IPS-20b (cell line): ENCODE data around the gene GP1BA.

Experiments
- H3K27ac ChIP-seq: one replicate; pipeline ENCODE4 v1.5.1; 2013; ENCODE audit warnings: low read length
- H3K27me3 ChIP-seq: 2 replicates; pipeline ENCODE4 v1.6.1; 2013; ENCODE audit warnings: mild to moderate bottlenecking, low read length, inconsistent platforms; ENCODE audit not compliant: insufficient read depth
- H3K36me3 ChIP-seq: 2 replicates; pipeline ENCODE4 v1.6.1; 2013; ENCODE audit warnings: low read depth, mild to moderate bottlenecking, inconsistent platforms, low read length, moderate library complexity; ENCODE audit not compliant: insufficient read depth
- H3K4me1 ChIP-seq: 2 replicates; pipeline ENCODE4 v1.6.1; 2013; ENCODE audit warnings: mild to moderate bottlenecking, control low read depth, inconsistent platforms, low read length, moderate library complexity; ENCODE audit not compliant: insufficient read depth
- H3K4me3 ChIP-seq: 2 replicates; pipeline ENCODE4 v1.5.1; 2013; ENCODE audit warnings: mild to moderate bottlenecking, low read length, inconsistent platforms
- H3K9ac ChIP-seq: 2 replicates; pipeline ENCODE4 v1.6.1; 2013; ENCODE audit warnings: low read depth, mild to moderate bottlenecking, inconsistent platforms, low read length, moderate library complexity
- H3K9me3 ChIP-seq: 2 replicates; pipeline ENCODE4 v1.6.1; 2013; ENCODE audit warnings: mild to moderate bottlenecking, low read depth, low read length, inconsistent platforms; ENCODE audit not compliant: insufficient read depth

The GP1BA gene

DNA sequence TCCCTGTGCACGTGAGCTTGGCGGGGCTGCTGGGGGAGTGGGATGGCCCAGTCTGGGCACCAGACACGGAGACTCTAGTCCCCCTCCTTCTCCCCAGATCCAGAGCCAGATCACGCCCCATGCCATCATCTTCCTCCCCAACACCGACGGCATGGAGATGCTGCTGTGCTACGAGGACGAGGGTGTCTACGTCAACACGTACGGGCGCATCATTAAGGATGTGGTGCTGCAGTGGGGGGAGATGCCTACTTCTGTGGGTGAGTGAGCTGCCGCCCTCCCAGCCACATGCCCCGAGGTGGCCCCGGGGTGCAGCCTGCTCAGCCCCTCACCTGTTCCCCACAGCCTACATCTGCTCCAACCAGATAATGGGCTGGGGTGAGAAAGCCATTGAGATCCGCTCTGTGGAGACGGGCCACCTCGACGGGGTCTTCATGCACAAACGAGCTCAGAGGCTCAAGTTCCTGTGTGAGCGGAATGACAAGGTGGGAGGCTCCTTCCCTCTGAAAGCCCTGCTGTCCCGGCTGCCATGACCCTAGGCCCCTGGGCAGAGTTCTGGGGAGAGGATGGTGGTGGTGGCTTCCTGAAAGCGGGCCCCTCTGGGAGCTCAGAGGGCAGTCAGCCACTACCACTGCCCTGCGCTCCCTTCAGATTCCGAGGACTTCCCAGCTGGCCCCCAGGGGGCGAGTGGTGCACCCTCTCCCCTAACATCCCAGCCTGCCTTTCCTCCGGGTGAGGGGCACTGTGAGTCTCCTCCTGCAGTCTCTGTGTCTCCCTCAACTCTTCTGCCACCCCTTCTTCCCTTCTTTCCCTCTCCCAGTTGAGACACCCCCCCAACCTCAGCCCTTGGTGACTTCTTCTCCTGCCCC is 35.5 kb upstream of the GP1BA start:
- no peaks in the 10 kb centered on the region for H3K9me3 ChIP-seq
- H3K4me1 ChIP-seq = no peaks in the 10 kb centered on the region
- H3K4me3 ChIP-seq = no peak overlapping the region
- peaks cover 46% of the 10 kb centered on the region for H3K36me3 ChIP-seq
- H3K27me3 ChIP-seq = peaks cover 6% of the 10 kb centered on the region; the same call in 1 of the 2 replicates
- no peak overlapping the region for H3K9ac ChIP-seq
- H3K27ac ChIP-seq = no peak overlapping the region

DNA sequence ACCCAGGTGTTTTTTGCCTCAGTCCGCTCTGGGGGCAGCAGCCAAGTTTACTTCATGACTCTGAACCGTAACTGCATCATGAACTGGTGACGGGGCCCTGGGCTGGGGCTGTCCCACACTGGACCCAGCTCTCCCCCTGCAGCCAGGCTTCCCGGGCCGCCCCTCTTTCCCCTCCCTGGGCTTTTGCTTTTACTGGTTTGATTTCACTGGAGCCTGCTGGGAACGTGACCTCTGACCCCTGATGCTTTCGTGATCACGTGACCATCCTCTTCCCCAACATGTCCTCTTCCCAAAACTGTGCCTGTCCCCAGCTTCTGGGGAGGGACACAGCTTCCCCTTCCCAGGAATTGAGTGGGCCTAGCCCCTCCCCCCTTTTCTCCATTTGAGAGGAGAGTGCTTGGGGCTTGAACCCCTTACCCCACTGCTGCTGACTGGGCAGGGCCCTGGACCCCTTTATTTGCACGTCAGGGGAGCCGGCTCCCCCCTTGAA is 34.8 kb upstream of the GP1BA start:
- Histone ChIP-seq H3K4me1 (no peaks in the 10 kb centered on the region), H3K4me3 (no peak overlapping the region), H3K9ac (no peak overlapping the region), H3K36me3 (peaks cover 42% of the 10 kb centered on the region), H3K27ac (no peak overlapping the region), H3K9me3 (no peaks in the 10 kb centered on the region), H3K27me3 (peaks cover 6% of the 10 kb centered on the region; the same call in 1 of the 2 replicates)

DNA sequence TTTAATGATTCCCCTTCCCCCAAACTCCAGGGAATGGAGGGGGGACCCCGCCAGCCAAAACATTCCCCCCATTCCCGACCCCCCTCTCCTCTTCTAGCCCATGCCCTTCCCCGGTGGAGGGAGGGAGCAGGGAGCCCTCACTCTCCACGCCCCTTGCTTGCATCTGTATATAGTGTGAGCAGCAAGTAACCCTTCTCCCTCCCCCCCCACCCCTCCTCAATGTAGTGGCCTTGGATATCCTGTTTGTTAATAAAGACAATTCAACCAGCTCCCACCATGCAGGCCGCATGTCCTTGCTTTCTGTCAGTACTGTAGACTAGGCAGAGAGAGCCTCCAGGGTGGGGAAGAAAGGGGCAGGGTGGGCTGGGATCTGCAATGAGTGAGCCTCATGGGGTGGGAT is 34.3 kb upstream of the GP1BA start:
- Histone ChIP-seq H3K4me3 (no peak overlapping the region), H3K27ac (no peak overlapping the region), H3K36me3 (peaks cover 39% of the 10 kb centered on the region), H3K27me3 (peaks cover 6% of the 10 kb centered on the region; the same call in 1 of the 2 replicates), H3K9ac (no peak overlapping the region), H3K4me1 (no peaks in the 10 kb centered on the region), H3K9me3 (no peaks in the 10 kb centered on the region)

DNA sequence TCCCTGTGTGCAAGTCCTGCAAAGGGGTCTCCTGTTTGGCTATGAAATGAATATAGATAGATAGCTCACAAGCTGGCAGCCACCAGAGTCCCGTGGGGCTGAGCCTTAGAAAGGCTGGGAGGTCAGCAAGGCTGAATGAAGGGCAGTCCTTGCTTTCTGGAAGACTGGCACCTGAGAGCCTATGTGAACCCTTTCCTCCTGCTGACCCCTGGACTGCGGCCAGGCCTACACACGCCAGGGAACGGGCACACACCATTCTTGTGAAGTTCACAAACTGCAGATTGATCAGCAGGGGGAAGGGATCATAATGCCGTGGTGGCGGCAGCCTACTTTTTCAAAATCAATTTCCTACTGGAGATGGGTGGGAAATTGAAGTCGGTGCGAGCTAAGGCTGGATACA is 33.7 kb upstream of the GP1BA start:
- no peak overlapping the region for H3K4me3 ChIP-seq

DNA sequence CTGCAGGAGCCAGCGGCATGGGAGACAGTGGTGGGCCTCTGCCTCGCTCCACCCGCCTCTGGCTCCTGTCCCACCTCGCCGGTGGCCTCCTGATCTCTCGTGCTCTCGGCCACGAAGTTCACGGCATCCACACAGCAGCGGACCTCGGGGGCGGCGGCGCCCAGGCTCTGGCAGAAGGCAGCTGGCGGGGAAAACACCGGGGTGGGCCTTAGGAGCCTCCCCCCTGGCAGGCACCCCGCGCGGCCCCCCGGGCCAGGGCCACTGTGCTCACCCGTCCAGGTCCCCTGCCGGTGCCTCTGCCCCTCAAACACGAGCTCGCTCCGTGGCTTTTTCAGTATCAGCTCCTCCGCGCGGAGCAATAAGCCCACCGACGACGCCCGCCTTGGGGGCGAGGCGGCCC is 33.1 kb upstream of the GP1BA start:
- Histone ChIP-seq H3K36me3 (peaks cover 32% of the 10 kb centered on the region), H3K27ac (no peak overlapping the region), H3K9ac (no peak overlapping the region), H3K27me3 (peaks cover 6% of the 10 kb centered on the region; the same call in 1 of the 2 replicates), H3K4me3 (peak overlapping the region; percentile 56; the same call in 1 of the 2 replicates), H3K4me1 (no peaks in the 10 kb centered on the region), H3K9me3 (no peaks in the 10 kb centered on the region)

More for the DNA sequence above, 33.7 kb upstream of the GP1BA start:
- Histone ChIP-seq H3K9me3 (no peaks in the 10 kb centered on the region), H3K27ac (no peak overlapping the region), H3K9ac (no peak overlapping the region), H3K4me1 (no peaks in the 10 kb centered on the region), H3K36me3 (peaks cover 33% of the 10 kb centered on the region), H3K27me3 (peaks cover 6% of the 10 kb centered on the region; the same call in 1 of the 2 replicates)

DNA sequence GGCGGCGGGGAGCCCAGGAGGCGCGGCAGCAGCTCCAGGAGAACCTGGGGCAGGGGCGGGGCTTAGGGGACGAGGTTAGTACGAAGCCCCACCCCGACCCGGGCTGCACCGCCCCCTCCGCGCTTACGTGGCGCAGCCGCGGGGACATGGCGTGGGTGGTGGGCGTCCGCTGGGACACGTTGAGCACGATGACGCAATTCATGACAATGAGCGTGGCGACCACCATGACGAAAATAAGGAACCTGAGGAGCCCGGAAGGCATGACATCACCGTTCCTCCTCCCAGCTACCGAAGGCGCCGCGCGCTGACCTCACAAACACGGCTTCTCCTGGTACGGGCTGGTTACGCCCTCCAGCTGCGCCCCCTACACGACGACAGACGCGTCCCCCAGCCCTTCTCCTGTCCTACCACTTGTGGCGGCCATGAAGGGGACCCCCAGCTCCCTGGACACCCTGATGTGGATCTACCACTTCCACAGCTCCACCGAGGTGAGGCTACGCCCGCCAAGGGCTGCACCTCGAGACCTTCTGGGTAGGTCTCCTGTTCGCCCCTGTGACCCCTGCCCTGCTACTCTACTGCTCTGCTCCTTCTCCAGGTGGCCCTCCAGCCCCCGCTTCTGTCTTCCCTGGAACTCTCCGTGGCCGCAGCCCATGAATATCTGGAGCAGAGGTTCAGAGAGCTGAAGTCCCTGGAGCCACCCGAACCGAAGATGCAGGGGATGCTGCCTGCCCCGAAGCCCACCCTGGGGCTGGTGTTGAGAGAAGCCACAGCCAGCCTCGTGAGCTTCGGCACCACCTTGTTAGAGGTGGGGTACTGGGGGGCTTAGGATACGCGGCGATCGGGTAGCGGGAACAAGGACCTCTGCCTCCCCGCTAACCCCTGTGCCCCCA is 32.5 kb upstream of the GP1BA start, which contains the start of gene C17orf107:
C17orf107 (plus strand) TSS at position 196 of the 890 bp plus-strand sequence; CDS start at position 423, 227 bp downstream.
- Histone ChIP-seq H3K9me3 (no peaks in the 10 kb centered on the region), H3K9ac (peak within 1 kb of the TSS; percentile 45; the same call in 1 of the 2 replicates), H3K36me3 (peaks cover 25% of the 10 kb centered on the region), H3K27ac (no peak within 1 kb of the TSS), H3K4me3 (peak within 1 kb of the TSS; percentile 56; the same call in 1 of the 2 replicates), H3K27me3 (peaks cover 6% of the 10 kb centered on the region; the same call in 1 of the 2 replicates), H3K4me1 (no peaks in the 10 kb centered on the region)

DNA sequence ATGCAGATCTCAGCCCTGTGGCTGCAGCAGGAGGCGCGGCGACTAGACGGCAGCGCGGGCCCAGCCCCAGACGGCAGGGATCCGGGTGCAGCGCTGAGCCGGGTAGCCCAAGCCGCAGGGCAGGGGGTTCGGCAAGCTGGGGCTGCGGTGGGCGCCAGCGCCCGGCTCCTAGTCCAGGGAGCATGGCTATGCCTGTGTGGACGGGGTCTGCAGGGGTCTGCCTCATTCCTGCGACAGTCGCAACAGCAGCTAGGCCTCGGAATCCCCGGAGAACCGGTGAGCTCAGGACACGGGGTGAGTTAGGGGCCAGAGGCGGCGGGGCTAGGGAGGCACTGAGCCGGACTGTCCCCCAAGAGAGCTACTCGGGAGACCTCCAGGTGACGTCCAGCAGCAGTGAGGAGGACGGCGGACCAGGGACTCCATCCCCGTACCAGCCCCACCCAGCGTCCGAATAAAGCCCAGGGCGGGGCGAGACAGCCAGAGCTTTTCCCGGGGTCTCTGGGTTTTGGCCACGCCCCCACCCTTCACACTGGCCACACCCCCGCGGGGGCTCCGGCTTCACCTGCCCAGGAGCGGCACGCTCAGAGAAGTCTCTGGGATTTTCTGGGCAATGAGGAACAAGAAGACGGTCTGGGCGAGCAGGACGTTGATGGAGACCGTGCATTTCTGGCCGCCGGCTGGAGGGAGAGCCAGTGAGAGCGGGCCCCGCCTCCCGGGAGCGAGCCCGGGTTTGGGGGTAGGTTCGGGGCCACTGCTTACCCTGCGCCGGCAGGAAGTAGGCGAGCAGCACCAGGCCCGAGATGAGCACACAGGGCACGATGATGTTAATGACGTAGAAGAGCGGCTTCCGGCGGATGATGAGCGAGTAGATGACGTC is 31.6 kb upstream of the GP1BA start:
- peaks cover 6% of the 10 kb centered on the region; the same call in 1 of the 2 replicates for H3K27me3 ChIP-seq
- H3K36me3 ChIP-seq = peaks cover 16% of the 10 kb centered on the region
- H3K4me3 ChIP-seq = peak overlapping the region; percentile 56; the same call in 1 of the 2 replicates
- H3K27ac ChIP-seq = no peak overlapping the region
- H3K9ac ChIP-seq = no peak overlapping the region
- no peaks in the 10 kb centered on the region for H3K9me3 ChIP-seq
- H3K4me1 ChIP-seq = no peaks in the 10 kb centered on the region

DNA sequence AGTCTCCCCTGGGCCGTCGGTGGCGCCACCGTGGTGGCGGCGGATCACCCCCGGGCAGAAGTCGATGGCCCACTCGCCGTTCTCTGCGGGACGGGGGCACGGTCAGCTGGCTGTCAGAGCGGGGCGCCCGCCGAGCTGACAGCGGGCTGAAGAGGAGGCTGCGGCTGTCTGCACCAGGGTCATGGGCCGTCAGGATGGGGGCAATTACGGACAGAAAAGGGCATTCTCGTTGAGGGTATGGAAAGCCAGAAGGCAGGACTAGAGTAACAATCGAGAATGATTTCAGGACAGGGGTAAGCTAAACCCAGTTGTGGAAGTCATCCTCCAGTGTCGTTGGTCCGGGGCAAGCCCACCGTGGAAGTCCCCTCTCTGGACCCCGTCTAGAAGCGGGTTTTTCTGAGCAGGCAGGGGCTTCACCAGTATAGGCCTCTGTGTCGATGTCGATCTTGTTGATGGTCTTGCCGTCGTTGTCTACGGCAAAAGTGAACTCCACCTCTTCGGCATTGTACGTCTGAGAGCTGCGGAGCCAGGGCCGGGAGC is 30.9 kb upstream of the GP1BA start:
- H3K4me3 ChIP-seq = peak overlapping the region; percentile 56; the same call in 1 of the 2 replicates
- no peak overlapping the region for H3K27ac ChIP-seq
- no peaks in the 10 kb centered on the region for H3K9me3 ChIP-seq
- peaks cover 13% of the 10 kb centered on the region for H3K36me3 ChIP-seq
- H3K4me1 ChIP-seq = no peaks in the 10 kb centered on the region
- peaks cover 6% of the 10 kb centered on the region; the same call in 1 of the 2 replicates for H3K27me3 ChIP-seq
- no peak overlapping the region for H3K9ac ChIP-seq

DNA sequence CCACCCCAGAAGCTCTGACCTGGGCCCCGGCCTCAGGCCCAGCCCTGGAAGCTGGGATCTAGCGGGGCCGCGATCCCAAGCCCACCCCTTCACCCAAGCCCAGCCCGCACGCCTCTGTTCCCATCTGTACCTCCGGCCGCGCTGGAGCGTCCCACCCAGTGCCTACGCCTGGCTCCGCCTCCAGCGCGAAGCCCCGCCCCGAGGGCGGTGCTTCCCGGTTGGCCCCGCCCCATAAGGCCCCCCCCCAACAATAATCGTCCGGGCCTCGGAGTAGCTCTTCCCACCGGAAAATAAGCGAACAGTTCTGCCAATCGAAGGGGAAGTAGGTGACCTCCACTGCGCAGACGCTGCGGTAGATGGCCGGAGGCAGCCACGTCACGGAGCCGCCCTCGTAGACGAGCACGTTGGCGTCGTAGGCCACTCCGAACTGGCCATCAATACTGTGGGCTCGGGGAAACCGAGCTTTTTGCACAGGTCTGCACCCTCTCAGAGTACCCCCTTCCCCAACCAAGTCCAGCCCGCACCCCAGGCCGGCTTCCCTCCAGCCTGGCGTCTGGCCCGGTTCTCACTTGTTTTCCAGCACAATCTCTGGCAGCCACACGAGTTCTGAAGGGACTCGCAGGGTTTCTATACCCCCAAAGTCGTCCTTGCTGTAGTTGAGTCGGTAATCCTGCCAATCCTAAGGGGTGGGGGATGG is 30.3 kb upstream of the GP1BA start:
- no peaks in the 10 kb centered on the region for H3K4me1 ChIP-seq
- peaks cover 7% of the 10 kb centered on the region; the same call in 1 of the 2 replicates for H3K36me3 ChIP-seq
- no peaks in the 10 kb centered on the region for H3K9me3 ChIP-seq
- peaks cover 6% of the 10 kb centered on the region; the same call in 1 of the 2 replicates for H3K27me3 ChIP-seq
- no peak overlapping the region for H3K27ac ChIP-seq
- no peak overlapping the region for H3K9ac ChIP-seq
- no peak overlapping the region for H3K4me3 ChIP-seq

DNA sequence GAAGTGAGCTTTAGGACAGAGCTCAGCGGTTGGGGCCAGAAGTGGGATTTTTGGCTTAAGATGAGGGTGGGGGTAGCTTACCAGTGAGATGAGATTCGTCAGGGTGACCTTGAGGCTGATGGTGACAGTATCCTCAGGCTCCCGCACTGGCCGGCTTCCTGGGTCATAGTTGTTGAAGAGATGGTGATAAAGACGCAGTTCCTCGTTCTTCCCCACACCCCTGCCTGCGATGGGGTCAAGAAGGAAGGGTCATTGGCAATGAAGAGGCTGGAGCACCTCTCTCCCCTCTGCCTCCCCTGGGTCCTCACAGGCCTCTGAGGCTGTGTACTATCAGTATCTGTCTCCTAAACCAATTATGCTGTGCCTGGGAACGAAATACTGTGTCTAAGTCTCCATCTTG is 29.5 kb upstream of the GP1BA start:
- peaks cover 6% of the 10 kb centered on the region; the same call in 1 of the 2 replicates for H3K27me3 ChIP-seq
- H3K4me1 ChIP-seq = no peaks in the 10 kb centered on the region
- H3K9me3 ChIP-seq = no peaks in the 10 kb centered on the region
- H3K36me3 ChIP-seq = no peaks in the 10 kb centered on the region
- H3K4me3 ChIP-seq = no peak overlapping the region
- no peak overlapping the region for H3K9ac ChIP-seq
- no peak overlapping the region for H3K27ac ChIP-seq
